ENCODE measurements around the gene OR11A1.
"Not testable (repeated sequence)": the region's sequence is repeated elsewhere in the genome, so short reads cannot be mapped to it uniquely, and the experiment has no call there.

The OR11A1 gene

DNA sequence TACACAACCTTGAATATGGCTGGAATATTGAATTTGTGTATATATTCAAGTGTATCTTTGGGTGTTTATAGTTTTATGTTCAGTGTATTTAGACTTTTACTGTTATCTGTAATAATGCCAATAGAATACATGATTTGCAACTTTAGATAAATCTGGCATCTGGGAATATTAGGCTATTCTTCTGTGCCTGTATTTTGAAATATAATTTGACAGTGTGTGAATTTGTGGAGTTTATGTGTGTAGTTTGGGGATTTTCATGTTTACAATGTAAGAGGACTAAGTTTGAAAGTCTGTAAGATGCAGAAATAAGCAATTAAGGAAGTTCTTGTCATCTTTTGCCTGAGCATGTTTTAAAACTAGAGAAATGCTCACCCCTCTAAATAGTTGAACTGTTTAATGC is 17.9 kb downstream of the OR11A1 start, which contains the start of gene OR10C1:
Gene OR10C1, plus strand, starts transcription at position 301 of the 400 bp plus-strand sequence. CDS start 710 bp downstream, outside the sequence.
- Histone ChIP-seq H3K79me2 (ENCODE audit: low read length) (no peaks in the 10 kb centered on the region), H3K27ac (ENCODE audit: low read length) (no peak within 1 kb of the TSS), H3K4me2 (ENCODE audit: low read length) (no peak within 1 kb of the TSS), H3K36me3 (replicated peaks; ENCODE audit: low read depth, low read length) (no peaks in the 10 kb centered on the region), H3K27me3 (ENCODE audit: low read depth, low read length) (no peaks in the 10 kb centered on the region), H3K9ac (ENCODE audit: low read length) (no peak within 1 kb of the TSS), H3K4me1 (ENCODE audit: low read length) (no peaks in the 10 kb centered on the region), H4K20me1 (ENCODE audit: insufficient read depth, low read length) (no peaks in the 10 kb centered on the region), H3K9me3 (ENCODE audit: insufficient read depth, low read length) (no peaks in the 10 kb centered on the region), H2AFZ (ENCODE audit: low read depth, low read length) (no peak within 1 kb of the TSS), H3K4me3 (ENCODE audit: low read length) (no peak within 1 kb of the TSS)
- TF ChIP-seq, protein P1, sequence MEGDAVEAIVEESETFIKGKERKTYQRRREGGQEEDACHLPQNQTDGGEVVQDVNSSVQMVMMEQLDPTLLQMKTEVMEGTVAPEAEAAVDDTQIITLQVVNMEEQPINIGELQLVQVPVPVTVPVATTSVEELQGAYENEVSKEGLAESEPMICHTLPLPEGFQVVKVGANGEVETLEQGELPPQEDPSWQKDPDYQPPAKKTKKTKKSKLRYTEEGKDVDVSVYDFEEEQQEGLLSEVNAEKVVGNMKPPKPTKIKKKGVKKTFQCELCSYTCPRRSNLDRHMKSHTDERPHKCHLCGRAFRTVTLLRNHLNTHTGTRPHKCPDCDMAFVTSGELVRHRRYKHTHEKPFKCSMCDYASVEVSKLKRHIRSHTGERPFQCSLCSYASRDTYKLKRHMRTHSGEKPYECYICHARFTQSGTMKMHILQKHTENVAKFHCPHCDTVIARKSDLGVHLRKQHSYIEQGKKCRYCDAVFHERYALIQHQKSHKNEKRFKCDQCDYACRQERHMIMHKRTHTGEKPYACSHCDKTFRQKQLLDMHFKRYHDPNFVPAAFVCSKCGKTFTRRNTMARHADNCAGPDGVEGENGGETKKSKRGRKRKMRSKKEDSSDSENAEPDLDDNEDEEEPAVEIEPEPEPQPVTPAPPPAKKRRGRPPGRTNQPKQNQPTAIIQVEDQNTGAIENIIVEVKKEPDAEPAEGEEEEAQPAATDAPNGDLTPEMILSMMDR (IDR thresholded peaks at IDR 0.05; ENCODE audit: low read depth, low read length) = no peak
- no peak for TF ChIP-seq EZH2phosphoT487 (IDR thresholded peaks at IDR 0.05; ENCODE audit: low read depth)

GRCh38 chr6:29436730-29437129 is 20.1 kb downstream of the OR11A1 start:
- H3K9ac ChIP-seq (ENCODE audit: low read length); H3K79me2 ChIP-seq (ENCODE audit: low read length); H3K27ac ChIP-seq (ENCODE audit: low read length); H3K4me1 ChIP-seq (ENCODE audit: low read length); H3K4me2 ChIP-seq (ENCODE audit: low read length); H3K4me3 ChIP-seq (ENCODE audit: low read length); H3K27me3 ChIP-seq (ENCODE audit: low read depth, low read length); H4K20me1 ChIP-seq (ENCODE audit: insufficient read depth, low read length); H3K9me3 ChIP-seq (ENCODE audit: insufficient read depth, low read length); H3K36me3 ChIP-seq (replicated peaks; ENCODE audit: low read depth, low read length); H2AFZ ChIP-seq (ENCODE audit: low read depth, low read length): not testable (repeated sequence)

DNA sequence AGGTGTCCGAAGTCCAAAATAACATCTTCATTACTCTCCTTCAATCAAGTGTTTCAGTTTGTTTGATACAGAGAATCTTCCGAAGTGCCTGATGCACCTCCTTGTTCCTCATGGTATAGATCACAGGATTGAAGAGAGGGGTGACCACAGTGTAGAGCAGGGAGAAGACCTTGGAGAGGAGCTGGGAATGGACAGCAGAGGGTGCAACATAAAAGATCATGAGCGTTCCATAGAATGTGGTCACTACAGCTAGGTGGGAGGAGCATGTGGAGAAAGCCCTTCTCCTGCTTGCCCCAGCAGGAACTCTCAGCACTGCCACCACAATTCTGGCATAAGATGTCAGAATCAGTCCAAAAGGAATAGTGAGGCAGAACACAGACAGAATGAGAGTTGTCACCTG is 30.2 kb downstream of the OR11A1 start:
- Histone ChIP-seq H3K79me2 (ENCODE audit: low read length) (no peaks in the 10 kb centered on the region), H3K27me3 (ENCODE audit: low read depth, low read length) (no peaks in the 10 kb centered on the region), H4K20me1 (ENCODE audit: insufficient read depth, low read length) (no peaks in the 10 kb centered on the region), H2AFZ (ENCODE audit: low read depth, low read length) (no peak overlapping the region), H3K4me3 (ENCODE audit: low read length) (no peak overlapping the region), H3K4me1 (ENCODE audit: low read length) (no peaks in the 10 kb centered on the region), H3K27ac (ENCODE audit: low read length) (no peak overlapping the region), H3K9me3 (ENCODE audit: insufficient read depth, low read length) (no peaks in the 10 kb centered on the region), H3K36me3 (replicated peaks; ENCODE audit: low read depth, low read length) (no peaks in the 10 kb centered on the region), H3K9ac (ENCODE audit: low read length) (no peak overlapping the region), H3K4me2 (ENCODE audit: low read length) (no peak overlapping the region)
- TF ChIP-seq EZH2phosphoT487 (IDR thresholded peaks at IDR 0.05; ENCODE audit: low read depth) = no peak
- TF ChIP-seq, protein P1 (IDR thresholded peaks at IDR 0.05; ENCODE audit: low read depth, low read length) = no peak

DNA sequence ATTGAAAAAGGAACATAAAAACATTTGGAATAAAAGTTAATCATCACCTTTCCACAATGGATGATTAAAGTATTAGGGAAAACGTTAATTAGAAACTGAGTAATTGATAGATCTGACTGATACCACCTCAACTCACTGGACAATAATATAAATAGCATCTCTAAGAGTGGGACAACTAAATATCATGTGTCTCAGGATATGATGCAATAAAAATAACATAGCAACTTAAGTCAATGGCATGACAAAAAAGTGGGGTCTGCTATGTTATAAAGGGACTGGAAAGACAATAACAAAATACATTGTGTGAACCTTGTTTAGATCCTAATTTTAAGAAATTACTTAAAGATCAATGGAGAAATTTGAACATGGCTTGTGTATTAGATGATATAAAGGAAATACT is 31.8 kb downstream of the OR11A1 start:
- TF ChIP-seq, protein P1 (IDR thresholded peaks at IDR 0.05; ENCODE audit: low read depth, low read length) = no peak
- no peak for TF ChIP-seq EZH2phosphoT487 (IDR thresholded peaks at IDR 0.05; ENCODE audit: low read depth)
- Histone ChIP-seq H2AFZ (ENCODE audit: low read depth, low read length) (no peak overlapping the region), H3K79me2 (ENCODE audit: low read length) (no peaks in the 10 kb centered on the region), H3K9me3 (ENCODE audit: insufficient read depth, low read length) (no peaks in the 10 kb centered on the region), H3K4me2 (ENCODE audit: low read length) (no peak overlapping the region), H3K9ac (ENCODE audit: low read length) (no peak overlapping the region), H3K27ac (ENCODE audit: low read length) (no peak overlapping the region), H3K27me3 (ENCODE audit: low read depth, low read length) (no peaks in the 10 kb centered on the region), H3K4me3 (ENCODE audit: low read length) (no peak overlapping the region), H4K20me1 (ENCODE audit: insufficient read depth, low read length) (no peaks in the 10 kb centered on the region), H3K4me1 (ENCODE audit: low read length) (no peaks in the 10 kb centered on the region), H3K36me3 (replicated peaks; ENCODE audit: low read depth, low read length) (no peaks in the 10 kb centered on the region)

- H3K4me1 ChIP-seq (ENCODE audit: low read length) = no peaks in the 10 kb centered on the region
- TF ChIP-seq EZH2phosphoT487 (IDR thresholded peaks at IDR 0.05; ENCODE audit: low read depth) = no peak
- TF ChIP-seq, protein P1 (IDR thresholded peaks at IDR 0.05; ENCODE audit: low read depth, low read length) = no peak
Observed at GRCh38 chr6:29424575-29424974, 32.3 kb downstream of the OR11A1 start.

More at GRCh38 chr6:29424575-29424974, 32.3 kb downstream of the OR11A1 start:
- no peak overlapping the region for H3K9ac ChIP-seq (ENCODE audit: low read length)
- H3K4me2 ChIP-seq (ENCODE audit: low read length) = no peak overlapping the region
- H3K27me3 ChIP-seq (ENCODE audit: low read depth, low read length) = no peaks in the 10 kb centered on the region
- no peaks in the 10 kb centered on the region for H3K36me3 ChIP-seq (replicated peaks; ENCODE audit: low read depth, low read length)
- H2AFZ ChIP-seq (ENCODE audit: low read depth, low read length) = no peak overlapping the region
- H4K20me1 ChIP-seq (ENCODE audit: insufficient read depth, low read length) = no peaks in the 10 kb centered on the region
- no peaks in the 10 kb centered on the region for H3K79me2 ChIP-seq (ENCODE audit: low read length)
- no peaks in the 10 kb centered on the region for H3K9me3 ChIP-seq (ENCODE audit: insufficient read depth, low read length)
- H3K27ac ChIP-seq (ENCODE audit: low read length) = no peak overlapping the region
- H3K4me3 ChIP-seq (ENCODE audit: low read length) = no peak overlapping the region

Measured in OCI-LY3 (cell line).